Right ventricle myocardium superior (tissue), 1 donor: ENCODE results near the gene FOXF2. TPM values are rescaled to one million over a fixed set of nuclear protein-coding genes. Genes with fewer than 3 reads are reported as not detected.

Source experiments
- ATAC-seq: fragments of 200-7000 bp; cut with Tn5 transposase; one replicate; pipeline ENCODE4 v1.9.1; 2020; ENCODE audit warnings: mild to moderate bottlenecking; ENCODE audit not compliant: poor library complexity
- DNase-seq: peaks from one replicate; pipeline ENCODE4 v3.0.0-alpha.2; 2020
- intact Hi-C: fragments of 100-400 bp; cut with DNase I; formaldehyde crosslinking; loops from one replicate; pipeline ENCODE4 v1.11.2; 2022
- total RNA-seq: library from RNA; stranded (reverse); fragmentation: NEBNext Ultra II Directional; extraction: Animal tissue kit (Norgen Biotek cat#: 25700); gene quantifications from one replicate; pipeline ENCODE4 v1.2.1, GENCODE V29; 2021
- donor health status: DM: no; HTN: yes; CAD: no; lungs with severe emphysema.

The FOXF2 gene
- total RNA-seq, 1 donor from 2014 or later: 0.16 TPM

DNA sequence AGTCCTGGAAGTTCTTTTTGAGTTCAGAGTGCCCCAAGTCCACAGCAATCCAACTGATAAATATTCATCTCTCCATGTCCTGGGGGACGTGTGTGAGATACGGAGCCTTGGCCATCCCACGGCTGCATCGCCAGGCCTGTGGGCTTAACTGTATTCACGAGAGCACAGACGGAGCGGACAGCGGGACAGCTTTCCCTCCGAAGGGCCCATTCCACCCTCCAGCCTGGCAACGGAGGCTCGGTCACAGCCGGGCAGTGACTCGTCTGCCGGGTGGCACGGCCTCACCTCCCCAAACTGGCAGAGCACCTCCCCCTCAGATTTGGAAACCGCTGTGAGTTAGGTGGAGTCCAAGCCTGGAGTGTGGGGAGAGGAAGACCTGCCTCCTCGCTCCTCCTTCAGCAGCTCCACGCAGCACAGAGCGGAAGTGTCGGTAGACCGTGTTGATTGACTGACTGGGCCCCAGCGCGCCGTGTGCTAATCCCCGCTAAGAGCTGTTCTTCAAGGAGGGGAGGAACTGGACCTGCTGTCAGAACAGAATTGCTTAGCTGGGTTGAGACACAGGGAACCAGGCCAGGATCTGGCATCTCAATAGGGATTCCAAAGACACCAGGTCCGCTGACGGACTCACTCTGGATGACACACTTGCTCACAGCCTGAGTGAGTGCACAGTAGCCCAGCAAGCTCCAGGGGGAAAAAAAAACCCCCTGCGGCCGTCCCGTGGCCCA, 10.9 kb downstream of the FOXF2 start:
- ATAC-seq (no peak), DNase-seq (no peak)
- intact Hi-C loops: no loop called here

DNA sequence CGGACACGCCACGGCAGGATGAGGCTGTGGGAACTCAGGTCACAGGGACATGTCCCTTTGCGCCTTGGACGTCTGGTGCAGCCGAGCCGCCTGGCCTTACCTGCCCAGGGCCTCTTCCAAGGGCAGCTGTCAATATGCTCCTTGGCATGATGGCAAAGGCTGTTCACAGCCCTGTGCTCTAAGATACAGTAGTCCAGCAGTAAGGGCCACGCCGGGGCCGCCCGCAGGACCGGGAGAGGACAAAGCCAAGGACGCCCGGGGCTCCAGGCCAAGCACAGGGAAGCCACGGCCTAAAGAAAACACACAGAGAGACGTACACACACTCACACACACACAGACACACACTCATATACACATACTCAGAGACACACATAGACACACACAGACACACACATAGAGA, 13.0 kb downstream of the FOXF2 start:
- intact Hi-C loops: no loop called here
- no peak for ATAC-seq
- no peak for DNase-seq

DNA sequence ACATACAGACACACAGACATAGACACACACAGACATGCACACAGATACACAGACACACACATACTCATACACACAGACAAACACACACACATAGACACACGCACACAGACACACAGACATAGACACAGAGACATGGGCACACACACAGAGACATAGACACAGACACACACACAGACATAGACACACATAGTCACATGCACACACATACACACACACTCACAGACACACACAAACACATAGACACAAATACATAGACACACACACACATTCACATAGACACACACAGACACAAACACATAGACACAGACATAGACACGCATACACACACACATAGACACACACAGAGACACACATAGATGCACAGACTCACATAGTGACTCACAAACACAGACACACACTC, 13.5 kb downstream of the FOXF2 start:
- no peak for ATAC-seq
- intact Hi-C loops: no loop called here
- DNase-seq: no peak

DNA sequence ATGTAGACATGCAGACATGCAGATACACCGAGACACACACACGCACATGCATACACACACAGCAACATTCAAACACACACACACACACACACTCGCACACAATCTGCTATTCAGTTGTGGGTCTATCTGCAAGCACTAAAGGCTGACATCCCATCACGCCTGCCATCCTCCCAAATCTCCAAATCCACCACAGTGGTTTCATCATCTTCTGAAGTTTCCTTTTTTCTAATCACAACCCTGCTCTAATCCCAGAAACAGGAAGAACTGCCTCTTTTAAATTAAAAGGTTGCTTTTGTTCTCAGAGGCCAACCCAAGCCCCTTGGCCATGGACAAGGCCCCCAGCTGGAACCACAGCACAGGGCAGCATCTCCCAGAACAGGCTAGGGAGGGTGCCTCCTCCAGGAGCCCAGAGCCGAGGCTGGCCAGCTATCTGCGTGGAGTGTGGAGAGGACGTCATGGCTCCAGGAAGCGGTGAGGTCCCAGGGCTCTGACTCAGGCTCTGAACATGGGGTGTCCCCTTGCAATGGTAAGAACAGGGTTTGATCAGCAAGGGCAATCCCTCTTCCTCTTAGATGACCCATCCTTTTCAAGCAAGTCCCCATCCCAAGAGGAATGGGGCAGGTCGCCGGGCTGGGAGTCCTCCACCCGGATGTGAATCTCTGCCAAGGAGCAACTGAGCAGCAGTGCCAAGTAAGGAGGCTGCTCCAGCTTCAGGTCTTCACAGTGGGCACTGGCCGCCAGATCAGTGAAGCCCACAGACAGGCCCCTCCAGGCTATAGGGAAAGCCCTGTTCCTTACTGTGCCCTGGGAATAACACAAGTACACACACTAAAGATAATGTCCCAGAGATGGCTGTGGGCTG, 14.7 kb downstream of the FOXF2 start:
- ATAC-seq: no peak

DNA sequence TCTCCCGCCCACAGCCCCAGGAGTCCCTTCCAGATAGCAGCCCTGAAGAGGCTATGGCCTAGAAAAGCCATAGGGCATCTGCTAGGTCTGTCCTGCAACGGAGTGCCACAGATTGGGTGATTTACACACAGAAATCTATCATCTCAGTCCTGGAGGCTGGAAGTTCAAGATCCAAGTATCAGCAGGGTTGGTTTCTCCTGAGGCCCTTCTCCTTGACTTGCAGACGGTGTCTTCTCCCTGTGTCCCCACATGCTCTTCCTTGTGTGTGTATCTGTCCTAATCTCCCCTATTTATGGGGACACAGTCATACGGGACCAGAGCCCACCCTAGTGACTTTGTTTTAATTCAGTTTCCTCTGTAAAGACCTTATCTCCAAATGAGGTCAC, 15.3 kb downstream of the FOXF2 start:
- ATAC-seq (no peak), DNase-seq (no peak)
- intact Hi-C loops: no loop called here

More for the DNA sequence above, 14.7 kb downstream of the FOXF2 start:
- intact Hi-C loops: no loop called here
- no peak for DNase-seq

DNA sequence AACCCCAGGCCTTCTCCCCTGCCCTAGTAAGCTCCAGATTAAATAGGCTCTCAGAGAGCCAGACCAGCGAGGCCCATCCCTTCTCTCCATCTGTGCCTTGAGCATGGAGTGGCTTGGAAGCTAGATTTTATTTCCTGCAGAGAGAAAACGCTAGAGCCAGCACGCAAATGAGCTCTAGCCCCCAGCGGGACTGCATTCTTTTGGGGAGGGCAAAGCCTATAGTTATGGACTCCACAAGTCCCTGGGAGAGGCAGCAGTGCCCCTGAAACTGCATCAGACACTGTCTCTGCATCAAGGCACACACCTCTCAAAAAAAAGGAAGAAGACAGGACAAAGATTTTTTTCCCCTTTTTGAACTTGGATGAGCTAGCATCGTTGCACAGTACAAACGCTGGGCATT, 15.8 kb downstream of the FOXF2 start:
- no peak for DNase-seq
- ATAC-seq: no peak
- intact Hi-C loops: no loop called here

DNA sequence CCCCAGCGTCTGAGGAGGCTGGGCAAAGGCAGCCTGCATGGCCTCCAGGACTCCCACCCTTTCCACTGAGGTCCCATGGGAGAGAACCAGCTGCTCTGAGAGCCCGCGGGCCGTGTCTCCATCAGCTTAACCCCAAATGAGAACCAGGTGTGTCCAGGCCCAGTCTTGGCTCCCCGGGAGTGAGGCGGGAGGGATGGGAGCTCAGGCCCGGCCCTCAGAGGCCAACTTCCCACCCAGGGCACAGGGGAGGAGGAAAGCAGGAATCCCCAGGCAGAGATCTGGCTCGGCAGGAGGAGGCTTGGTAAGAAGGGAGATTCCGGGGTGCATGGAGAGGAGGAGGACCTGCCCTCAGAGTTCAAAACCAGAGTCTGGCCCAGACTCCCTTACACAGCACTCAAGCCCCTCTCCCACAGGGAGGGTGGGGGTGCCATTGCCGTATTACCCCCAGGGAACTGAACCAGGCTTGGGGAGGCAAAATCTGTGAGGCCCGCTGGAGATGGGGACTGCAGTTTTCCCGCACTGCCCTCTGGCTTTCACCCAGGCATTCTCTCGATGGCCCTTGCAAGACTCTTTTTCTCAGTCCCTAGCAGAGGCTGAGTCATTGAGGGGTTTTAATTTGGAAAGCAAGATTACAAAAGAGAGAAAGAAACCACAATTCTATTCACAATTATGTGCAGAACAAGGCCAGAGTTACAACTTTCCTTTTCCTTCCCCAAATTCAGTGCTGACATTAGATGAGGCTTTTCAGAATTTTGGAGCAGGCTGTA, 17.1 kb downstream of the FOXF2 start:
- DNase-seq: no peak
- ATAC-seq: no peak
- intact Hi-C loops: no loop called here

DNA sequence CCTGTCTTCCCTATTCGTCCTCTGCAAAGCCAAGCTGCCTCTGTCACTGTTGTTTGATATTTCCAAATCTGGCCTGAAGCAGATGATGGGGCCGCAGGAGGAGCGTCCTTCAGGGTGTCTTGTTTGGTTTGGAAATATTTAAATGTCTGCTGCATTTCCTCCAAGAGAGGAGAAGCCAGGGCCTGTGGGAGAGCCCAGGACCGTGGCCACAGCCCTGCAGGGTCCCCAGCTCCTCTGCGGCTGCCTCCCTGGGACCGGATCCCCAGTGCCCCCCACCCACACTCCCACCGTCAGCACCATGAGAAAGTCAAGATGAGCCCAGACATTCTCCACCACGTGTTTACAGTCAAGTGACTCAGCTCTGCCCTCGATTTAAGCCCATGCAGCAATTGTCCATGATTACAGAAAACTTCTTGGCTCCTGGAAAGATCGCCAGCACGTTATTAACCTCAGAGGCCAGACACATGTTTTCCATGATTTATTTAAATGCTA, 18.2 kb downstream of the FOXF2 start:
- DNase-seq (no peak), ATAC-seq (no peak)
- intact Hi-C loops: no loop called here

DNA sequence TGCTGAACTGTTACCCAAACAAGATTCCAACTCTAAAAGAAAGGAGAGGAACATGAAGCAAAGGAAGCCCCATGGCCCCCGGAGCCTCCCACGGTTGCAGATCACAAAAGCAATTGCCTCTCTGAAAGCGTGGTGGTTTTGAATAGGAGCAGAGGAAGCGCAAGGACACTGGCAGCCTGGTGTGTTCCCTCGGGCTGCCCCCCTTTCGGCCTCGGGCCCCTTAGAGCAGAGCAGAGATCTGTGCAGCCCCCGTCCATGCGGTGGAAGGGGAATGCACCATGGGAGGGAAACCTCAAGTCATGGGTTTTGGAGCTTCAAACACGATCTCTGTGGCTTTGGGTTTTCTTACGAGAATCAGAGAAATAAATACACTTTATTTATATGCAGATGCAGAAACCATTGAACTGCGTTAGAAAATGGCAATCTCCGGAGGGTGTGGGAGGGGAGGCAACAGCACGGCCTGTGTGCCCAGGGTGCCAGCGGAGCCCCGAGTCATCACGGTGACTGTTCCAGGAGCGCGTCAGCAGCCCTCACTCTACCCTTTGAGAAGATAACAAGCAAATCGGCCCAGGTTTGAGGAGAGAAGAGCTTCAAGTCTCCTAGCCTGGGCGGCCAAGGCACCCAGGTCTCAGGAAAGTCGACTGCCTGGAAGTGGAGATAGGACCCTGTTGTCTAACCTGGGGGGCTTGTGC, 20.5 kb downstream of the FOXF2 start:
- no peak for ATAC-seq
- no peak for DNase-seq
- intact Hi-C loops: no loop called here

DNA sequence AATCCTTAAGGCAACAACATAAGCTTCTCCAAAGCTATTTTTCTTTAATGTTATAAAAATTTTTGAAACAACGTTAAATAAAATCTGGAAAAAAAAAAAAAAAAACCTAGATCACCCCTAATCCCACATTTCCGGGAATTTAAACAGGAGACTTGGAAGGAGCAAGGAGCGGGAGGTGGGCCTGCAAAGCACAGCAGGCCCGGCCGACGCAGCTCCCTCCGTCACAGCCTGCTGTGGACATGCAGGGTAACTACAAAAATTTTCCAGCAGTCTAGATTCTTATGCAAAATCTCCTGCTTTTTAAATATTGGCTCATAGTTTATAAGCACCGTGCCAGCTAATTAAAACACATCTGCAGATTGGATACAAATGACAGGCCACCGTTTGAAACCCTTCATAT, 23.5 kb downstream of the FOXF2 start:
- no peak for DNase-seq
- no peak for ATAC-seq
- intact Hi-C loops: no loop called here

DNA sequence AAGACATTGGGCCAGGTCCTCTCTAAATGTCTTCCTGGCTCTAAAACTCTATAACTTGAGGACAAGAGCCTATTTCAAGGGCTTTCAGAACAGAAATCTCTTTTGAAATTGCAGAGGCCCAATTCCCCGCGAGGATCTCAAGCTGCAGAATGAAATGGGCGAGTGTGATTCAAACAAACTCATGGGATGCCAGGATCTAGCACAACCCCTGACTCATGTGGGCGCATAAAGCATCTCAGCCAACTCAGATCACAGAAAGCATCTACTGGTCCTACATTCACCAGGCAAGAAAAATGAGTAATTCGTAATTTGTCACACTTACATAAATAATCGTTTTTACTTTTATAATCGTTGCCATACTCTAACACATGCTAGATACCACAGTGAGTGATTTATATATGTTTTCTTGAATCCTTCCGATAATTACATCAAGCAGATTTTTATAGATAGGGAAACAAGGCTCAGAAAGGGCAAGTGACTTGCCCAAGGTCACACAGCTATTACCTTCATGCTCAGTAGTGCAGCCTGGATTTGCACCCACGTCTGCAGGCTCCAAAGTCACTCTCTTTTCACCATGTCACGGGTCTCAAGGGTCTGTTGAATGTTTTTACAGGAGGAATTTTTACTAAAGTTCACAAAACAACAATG, 26.2 kb downstream of the FOXF2 start:
- DNase-seq: no peak
- intact Hi-C loops: no loop called here
- ATAC-seq: no peak

DNA sequence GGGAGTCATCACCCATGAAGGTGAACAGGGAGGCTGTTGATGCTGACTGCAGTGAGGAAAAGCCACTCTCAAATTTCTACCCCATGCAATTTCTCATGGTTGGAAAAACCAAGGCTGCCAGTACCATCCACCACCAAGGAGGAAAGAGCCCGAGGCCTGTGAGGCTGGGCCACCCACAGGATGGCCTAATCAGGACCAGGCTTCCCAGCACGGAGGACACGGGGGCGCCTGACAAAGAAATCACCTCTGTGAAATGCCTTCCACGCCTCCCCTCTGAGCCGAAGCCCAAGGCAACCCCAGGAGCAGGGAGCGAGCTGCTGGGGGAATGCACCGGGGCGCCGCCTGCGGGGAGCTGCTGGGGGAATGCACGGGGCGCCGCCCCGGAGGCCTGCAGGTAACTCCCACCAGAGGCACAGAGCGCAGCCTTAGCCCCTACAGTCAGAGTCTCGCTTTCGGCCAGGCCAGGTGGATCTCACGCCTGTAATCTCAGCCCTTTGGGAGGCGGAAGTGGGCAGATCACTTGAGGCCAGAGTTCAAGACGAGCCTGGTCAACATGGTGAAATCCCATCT, 26.9 kb downstream of the FOXF2 start:
- intact Hi-C loops: no loop called here
- ATAC-seq (no peak), DNase-seq (no peak)

DNA sequence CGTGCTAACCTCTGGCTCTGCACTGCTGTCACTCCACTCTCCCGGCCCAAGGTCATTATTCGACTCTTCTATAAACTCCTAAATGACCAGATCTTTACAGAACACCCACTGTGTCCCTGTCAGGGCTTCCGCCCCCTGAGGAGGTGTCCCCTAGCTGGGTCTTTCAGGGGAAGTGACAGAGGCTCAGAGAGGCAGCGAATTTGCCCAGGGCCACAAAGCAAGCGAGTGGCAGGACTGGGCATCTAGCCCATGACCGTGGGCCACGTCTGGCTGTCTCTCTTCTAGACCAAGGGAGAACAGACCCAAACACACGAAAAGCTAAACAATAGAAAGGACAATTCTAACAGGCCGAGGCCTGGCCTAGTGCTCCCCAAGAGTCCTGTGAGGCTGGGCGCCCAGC, 27.4 kb downstream of the FOXF2 start:
- intact Hi-C loops: no loop called here
- DNase-seq: no peak
- no peak for ATAC-seq

DNA sequence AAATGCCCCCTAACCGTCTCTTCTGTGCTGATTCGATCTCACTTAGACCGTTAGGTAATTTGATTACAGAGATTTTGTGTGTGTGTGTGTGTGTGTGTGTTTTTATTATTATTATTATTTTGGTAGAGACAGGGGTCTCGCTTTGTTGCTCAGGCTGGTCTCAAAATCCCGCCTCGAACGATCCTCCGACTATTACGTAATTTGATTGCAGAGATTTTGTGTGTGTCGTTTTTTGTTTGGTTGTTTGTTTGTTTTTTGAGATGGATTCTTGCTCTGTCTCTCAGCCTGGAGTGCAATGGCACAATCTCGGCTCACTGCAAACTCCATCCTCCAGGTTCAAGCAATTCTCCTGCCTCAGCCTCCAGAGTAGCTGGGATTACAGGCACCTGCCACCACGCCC, 28.3 kb downstream of the FOXF2 start:
- DNase-seq (no peak), ATAC-seq (no peak)
- intact Hi-C loops: no loop called here

DNA sequence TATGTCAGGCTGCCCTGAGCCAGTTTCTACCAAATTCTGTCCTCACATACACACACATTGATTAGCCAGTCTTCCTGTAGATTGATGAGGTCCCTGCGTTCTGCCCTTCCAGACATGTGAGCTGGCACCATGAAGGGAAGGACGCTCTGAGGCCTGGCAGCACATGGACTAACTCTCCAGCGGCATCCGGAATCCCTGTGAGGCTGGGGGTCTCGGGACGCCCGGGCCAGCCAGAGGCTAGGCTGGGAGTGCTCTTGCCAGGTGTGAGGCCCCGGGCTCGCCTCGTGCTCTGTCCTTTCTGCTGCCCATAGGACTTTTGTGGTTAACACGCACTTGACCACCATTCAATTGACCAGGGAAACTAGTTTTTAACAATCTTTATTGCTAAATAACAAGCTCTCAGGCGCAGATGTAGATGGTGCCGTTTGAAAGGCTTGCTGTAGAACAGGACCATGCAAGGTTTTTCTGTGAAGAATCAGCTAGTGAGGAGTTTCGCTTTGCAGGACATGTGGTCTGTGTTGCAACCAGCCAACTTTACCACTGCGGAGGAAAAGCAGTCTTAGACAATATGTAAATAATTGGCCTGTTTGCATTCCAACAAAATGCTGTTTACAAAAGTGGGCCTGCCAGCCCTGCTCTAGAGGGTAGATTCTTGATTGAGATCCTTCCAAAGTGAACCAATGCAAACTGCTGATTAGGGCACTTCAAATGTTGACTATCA, 29.3 kb downstream of the FOXF2 start:
- no peak for DNase-seq
- ATAC-seq: no peak
- intact Hi-C loops: no loop called here

DNA sequence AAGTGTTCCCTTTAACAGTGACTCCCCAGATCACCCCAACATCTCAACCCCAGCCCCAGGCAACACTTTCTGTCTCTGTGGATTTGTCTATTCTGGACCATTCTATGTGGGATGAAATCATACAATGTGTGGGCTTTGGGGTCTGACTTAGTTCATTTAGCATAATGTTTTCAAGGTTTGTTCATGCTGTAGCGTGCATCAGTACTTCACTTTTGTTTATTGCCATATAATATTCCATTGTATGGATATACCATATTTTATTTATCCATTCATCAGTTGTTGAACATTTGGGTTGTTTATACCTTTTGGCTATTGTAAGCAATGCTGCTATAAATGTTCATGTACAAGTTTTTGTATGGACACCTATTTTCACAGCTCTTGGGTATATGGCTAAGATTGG, 31.0 kb downstream of the FOXF2 start:
- DNase-seq: no peak
- intact Hi-C loops: no loop called here
- no peak for ATAC-seq

DNA sequence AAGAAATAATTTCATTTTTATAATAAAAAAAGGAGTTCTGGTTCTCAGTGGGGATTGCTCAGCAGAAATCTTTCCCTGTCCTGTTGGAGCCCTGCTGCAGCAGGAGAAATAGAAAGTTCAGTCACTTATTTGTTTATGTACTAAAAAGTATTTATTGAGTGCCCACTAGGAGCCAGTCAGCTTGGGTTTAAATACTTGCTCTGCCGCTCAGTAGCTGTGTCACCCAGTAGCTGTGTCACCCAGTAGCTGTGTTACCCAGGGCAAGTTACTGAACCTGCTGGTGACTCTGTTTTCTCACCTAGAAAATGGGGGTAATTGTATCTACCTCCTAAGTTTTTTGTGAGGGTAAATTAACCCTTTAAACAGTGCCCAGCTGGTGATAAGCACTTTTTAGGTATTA, 32.9 kb downstream of the FOXF2 start:
- DNase-seq: no peak
- intact Hi-C loops: no loop called here

DNA sequence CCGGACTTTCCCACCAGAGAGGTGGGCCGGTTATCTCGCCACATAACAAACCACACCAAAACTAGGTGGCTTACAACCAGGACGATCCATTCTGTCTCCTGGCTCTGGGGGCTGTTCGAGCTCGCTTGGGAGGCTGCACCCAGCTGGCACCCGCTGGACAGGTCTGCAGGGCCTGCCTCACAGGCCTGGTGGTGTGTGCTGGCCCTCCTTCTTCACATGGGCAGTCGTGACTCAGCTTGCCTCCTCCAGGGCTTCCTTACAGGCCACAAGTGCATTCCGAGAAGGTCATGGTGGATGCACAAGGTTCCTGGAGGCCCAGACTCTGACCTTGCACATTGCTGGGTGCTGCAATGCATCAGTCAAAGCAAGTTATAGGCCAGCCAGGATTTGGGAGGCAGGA, 34.2 kb downstream of the FOXF2 start:
- intact Hi-C loops: no loop called here
- no peak for DNase-seq
- no peak for ATAC-seq

More for the DNA sequence above, 32.9 kb downstream of the FOXF2 start:
- ATAC-seq: no peak
